Measurements from ENCODE around the gene MAST4. TPM values are rescaled to one million over a fixed set of nuclear protein-coding genes. Genes with fewer than 3 reads are reported as not detected.

MAST4 gene
- total RNA-seq, 1 donor from 2014 or later = 17.2 TPM

DNA sequence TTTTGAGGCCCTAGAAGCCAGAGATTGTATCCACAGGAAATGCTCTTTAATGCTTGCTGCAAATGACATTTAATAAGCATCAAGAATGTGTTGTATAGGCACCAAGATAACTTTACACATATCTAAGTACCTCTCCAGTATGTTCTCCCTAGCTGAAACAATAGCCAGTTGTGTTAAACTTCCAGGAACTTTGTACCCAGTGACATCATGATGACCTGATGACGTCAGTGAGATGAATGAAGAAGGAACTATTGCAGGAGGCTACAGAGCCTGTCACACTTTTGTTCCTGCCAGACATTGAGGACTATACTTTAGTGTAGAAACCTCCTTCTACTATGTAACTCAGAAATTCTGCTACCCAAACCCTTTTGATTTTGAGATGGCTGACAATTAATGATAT, 470.6 kb downstream of the MAST4 start:
- ATAC-seq (ENCODE audit: low read depth) (no peak), DNase-seq (no peak)
- H3K4me1 Mint-ChIP-seq = no peaks in the 10 kb centered on the region
- TF ChIP-seq, protein P1, sequence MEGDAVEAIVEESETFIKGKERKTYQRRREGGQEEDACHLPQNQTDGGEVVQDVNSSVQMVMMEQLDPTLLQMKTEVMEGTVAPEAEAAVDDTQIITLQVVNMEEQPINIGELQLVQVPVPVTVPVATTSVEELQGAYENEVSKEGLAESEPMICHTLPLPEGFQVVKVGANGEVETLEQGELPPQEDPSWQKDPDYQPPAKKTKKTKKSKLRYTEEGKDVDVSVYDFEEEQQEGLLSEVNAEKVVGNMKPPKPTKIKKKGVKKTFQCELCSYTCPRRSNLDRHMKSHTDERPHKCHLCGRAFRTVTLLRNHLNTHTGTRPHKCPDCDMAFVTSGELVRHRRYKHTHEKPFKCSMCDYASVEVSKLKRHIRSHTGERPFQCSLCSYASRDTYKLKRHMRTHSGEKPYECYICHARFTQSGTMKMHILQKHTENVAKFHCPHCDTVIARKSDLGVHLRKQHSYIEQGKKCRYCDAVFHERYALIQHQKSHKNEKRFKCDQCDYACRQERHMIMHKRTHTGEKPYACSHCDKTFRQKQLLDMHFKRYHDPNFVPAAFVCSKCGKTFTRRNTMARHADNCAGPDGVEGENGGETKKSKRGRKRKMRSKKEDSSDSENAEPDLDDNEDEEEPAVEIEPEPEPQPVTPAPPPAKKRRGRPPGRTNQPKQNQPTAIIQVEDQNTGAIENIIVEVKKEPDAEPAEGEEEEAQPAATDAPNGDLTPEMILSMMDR (IDR thresholded peaks at IDR 0.05) = no peak
- POLR2A ChIA-PET = no interaction called here
- no peak overlapping the region for H3K27ac Mint-ChIP-seq
- no peaks in the 10 kb centered on the region for H3K36me3 Mint-ChIP-seq (ENCODE audit: low read depth)
- CTCF ChIA-PET = no interaction called here
- H3K4me3 Mint-ChIP-seq = no peak overlapping the region
- H3K9me3 Mint-ChIP-seq = no peaks in the 10 kb centered on the region
- H3K27me3 Mint-ChIP-seq = no peaks in the 10 kb centered on the region
- intact Hi-C loops (cut with micrococcal nuclease) = no loop called here

DNA sequence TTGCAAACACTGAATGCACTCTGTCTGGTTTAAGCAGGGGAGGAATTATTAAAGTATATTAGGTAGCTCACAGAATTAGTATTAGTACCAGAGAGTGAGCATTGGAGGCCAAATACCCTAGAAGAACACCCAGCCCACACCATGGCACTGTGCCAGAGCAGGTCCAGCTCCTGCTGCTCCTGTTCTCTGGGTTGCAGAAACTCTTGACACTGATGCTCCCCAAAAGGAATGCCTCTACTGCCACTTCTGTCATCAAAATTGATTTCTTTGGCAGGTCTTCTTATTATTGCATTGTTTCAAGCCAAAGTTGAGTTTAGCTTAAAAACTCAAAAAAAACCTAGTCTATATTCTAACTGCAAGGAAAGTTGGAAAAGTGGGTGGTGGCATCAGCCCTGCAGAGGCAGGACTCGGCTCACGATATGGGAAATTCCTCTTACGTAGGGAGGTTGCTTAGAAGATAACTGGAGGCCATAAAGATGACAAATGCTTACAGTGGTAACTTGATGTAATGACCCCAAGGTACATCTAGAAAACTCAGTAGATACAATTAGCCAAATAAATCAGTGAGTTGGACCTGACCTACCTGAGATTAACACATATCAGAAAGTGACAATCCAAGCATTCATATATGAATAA, 477.0 kb downstream of the MAST4 start:
- intact Hi-C loops (cut with micrococcal nuclease) = no loop called here
- CTCF ChIA-PET = no interaction called here
- H3K4me3 Mint-ChIP-seq = no peak overlapping the region
- H3K36me3 Mint-ChIP-seq (ENCODE audit: low read depth) = no peaks in the 10 kb centered on the region
- no peaks in the 10 kb centered on the region for H3K27me3 Mint-ChIP-seq
- ATAC-seq (ENCODE audit: low read depth) (no peak), DNase-seq (no peak)
- no peaks in the 10 kb centered on the region for H3K4me1 Mint-ChIP-seq
- H3K27ac Mint-ChIP-seq = no peak overlapping the region
- H3K9me3 Mint-ChIP-seq = no peaks in the 10 kb centered on the region
- TF ChIP-seq, protein P1 (IDR thresholded peaks at IDR 0.05) = no peak
- POLR2A ChIA-PET = interaction anchor here (0.6 kb wide), 1 partner anchor 282 kb away, joined by 4 read pairs; no protein-coding TSS in a partner anchor

GRCh38 chr5:67077296-67077695, 481.1 kb downstream of the MAST4 start:
- no peak overlapping the region for H3K27ac Mint-ChIP-seq
- TF ChIP-seq, protein P1 (IDR thresholded peaks at IDR 0.05) = no peak
- peaks cover 4% of the 10 kb centered on the region for H3K9me3 Mint-ChIP-seq
- CTCF ChIA-PET = no interaction called here
- no peaks in the 10 kb centered on the region for H3K36me3 Mint-ChIP-seq (ENCODE audit: low read depth)
- DNase-seq = no peak
- no peaks in the 10 kb centered on the region for H3K27me3 Mint-ChIP-seq
- H3K4me1 Mint-ChIP-seq = peaks cover 4% of the 10 kb centered on the region
- POLR2A ChIA-PET = no interaction called here
- no peak for ATAC-seq (ENCODE audit: low read depth)
- intact Hi-C loops (cut with micrococcal nuclease) = no loop called here
- H3K4me3 Mint-ChIP-seq = no peak overlapping the region

GRCh38 chr5:67081261-67081660, 485.1 kb downstream of the MAST4 start:
- TF ChIP-seq, protein P1 (IDR thresholded peaks at IDR 0.05) = no peak
- no peaks in the 10 kb centered on the region for H3K36me3 Mint-ChIP-seq (ENCODE audit: low read depth)
- POLR2A ChIA-PET = no interaction called here
- ATAC-seq (ENCODE audit: low read depth) = no peak
- H3K9me3 Mint-ChIP-seq = peaks cover 4% of the 10 kb centered on the region
- CTCF ChIA-PET = no interaction called here
- H3K27ac Mint-ChIP-seq = no peak overlapping the region
- no peaks in the 10 kb centered on the region for H3K27me3 Mint-ChIP-seq
- no peak overlapping the region for H3K4me3 Mint-ChIP-seq
- intact Hi-C loops (cut with micrococcal nuclease) = no loop called here
- DNase-seq = no peak
- peaks cover 4% of the 10 kb centered on the region for H3K4me1 Mint-ChIP-seq

- Mint-ChIP-seq H3K36me3 (ENCODE audit: low read depth) (no peaks in the 10 kb centered on the region), H3K27me3 (no peaks in the 10 kb centered on the region), H3K27ac (no peak overlapping the region), H3K4me1 (peaks cover 4% of the 10 kb centered on the region), H3K9me3 (peaks cover 4% of the 10 kb centered on the region), H3K4me3 (no peak overlapping the region)
- no peak for ATAC-seq (ENCODE audit: low read depth)
- POLR2A ChIA-PET = no interaction called here
- TF ChIP-seq, protein P1 (IDR thresholded peaks at IDR 0.05) = no peak
- DNase-seq = no peak
- intact Hi-C loops (cut with micrococcal nuclease) = no loop called here
- CTCF ChIA-PET = no interaction called here
These were observed 486.7 kb downstream of the MAST4 start for GRCh38 chr5:67082941-67083340.

Measured in activated B cell treated with CpG ODN at 0.5 μM for 24 hours (primary cell).